CD1c-positive myeloid dendritic cell (primary cell): ENCODE measurements around the gene SCN8A.

Experiments used
- DNase-seq: peaks from one replicate; pipeline ENCODE4 v3.0.0-alpha.2; 2016; ENCODE audit errors: extremely low spot score

Gene SCN8A

GRCh38 chr12:51714666-51715065, 123.6 kb downstream of the SCN8A start:
- no peak for DNase-seq

GRCh38 chr12:51717326-51717925, 126.4 kb downstream of the SCN8A start:
- no peak for DNase-seq

DNA sequence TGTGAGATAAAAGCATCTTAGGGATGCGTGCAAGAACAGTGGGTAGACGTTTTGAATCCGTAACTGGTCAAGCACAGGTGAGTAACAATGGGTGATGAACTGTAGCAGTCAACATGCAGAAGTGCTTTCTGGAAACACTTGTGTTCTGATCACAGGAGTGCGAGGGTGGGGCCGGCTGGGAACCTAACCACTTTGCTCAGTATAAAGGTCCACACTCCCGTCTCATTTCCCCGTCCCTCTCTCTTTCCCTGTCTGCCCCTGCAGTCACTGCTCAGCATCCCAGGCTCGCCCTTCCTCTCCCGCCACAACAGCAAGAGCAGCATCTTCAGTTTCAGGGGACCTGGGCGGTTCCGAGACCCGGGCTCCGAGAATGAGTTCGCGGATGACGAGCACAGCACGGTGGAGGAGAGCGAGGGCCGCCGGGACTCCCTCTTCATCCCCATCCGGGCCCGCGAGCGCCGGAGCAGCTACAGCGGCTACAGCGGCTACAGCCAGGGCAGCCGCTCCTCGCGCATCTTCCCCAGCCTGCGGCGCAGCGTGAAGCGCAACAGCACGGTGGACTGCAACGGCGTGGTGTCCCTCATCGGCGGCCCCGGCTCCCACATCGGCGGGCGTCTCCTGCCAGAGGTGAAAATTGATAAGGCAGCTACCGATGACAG, 130.4 kb downstream of the SCN8A start:
- DNase-seq: peak; percentile 20

GRCh38 chr12:51722431-51722830, 131.4 kb downstream of the SCN8A start:
- DNase-seq: no peak

GRCh38 chr12:51726161-51726560, 135.1 kb downstream of the SCN8A start:
- no peak for DNase-seq

DNA sequence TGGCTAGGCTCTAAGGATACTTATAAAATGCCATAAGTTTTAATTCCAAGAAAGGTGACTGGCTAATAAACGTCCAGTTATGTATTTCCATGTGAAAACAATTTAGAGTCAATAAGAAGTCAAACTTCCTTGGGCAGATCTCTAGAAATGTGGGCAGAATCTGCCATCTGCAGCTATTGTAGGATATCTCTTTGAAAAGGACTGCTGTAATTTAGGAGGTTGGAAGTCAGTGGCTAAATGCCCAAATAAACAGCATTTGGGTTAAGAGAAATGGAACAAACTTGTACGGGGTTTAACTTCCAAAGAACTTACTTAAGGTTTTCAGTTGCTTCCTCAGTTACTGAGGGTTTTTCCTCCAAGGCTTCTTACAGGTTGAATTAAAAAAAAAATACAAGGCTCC, 135.9 kb downstream of the SCN8A start:
- DNase-seq: no peak

DNA sequence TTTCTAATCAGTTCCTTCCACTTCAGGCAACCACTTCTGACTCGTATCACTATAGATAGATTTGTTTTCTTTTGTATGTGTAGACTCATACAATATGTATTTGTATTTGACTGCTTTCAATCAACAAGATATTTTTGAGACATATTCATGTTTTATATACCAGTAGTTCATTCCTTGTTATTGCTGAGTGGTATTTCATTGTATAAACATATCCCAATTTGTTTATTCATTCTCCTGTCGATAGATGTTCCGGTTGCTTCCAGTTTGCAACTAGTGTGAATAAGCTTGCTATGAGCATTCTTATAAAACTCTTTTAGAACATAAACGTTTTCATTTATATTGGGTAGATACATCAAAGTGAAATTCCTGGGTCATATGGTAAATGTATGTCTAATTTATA, 138.3 kb downstream of the SCN8A start:
- no peak for DNase-seq

GRCh38 chr12:51730745-51731144, 139.7 kb downstream of the SCN8A start:
- no peak for DNase-seq

GRCh38 chr12:51740536-51740935, 149.5 kb downstream of the SCN8A start:
- DNase-seq: no peak

GRCh38 chr12:51744235-51744634, 153.2 kb downstream of the SCN8A start:
- no peak for DNase-seq

GRCh38 chr12:51744957-51745356, 153.9 kb downstream of the SCN8A start:
- DNase-seq: no peak

DNA sequence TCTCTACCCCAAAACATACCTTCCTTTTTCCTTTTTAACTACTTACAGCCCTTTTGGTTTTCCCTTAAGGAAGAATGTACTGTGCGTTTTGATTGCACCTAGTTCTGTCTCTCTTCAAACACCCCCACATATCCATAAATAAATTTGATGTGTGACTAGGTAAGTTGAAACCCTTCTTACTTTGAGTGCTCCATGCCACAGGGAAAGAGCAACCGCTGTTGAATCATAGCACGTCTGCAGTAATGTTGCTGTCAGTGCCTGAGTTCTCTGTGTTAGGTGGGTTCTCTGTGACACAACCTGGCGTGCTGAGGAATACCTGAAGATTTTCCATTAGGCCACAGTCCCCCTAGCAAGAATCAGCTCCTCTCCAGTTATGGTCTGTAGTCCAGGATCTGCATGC, 155.4 kb downstream of the SCN8A start:
- DNase-seq: no peak

DNA sequence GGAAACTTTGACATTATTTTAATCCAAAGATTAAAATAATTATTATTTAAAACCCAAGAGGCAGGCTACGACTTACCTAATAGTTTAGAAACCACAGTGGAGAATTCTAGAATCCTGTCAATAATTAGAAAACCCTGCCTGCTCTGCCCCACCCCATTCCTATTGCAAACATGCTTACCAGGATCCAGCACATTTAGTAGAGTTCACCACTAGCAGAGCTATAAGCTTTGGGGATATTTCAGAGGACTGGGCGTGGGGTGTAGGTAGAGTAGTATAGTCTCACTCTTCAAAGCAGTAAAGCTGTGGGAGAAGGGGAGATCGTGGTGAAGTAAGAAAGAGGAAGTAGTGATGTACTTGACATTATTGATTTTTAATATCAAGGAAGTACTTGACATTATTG, 157.2 kb downstream of the SCN8A start:
- DNase-seq: no peak

DNA sequence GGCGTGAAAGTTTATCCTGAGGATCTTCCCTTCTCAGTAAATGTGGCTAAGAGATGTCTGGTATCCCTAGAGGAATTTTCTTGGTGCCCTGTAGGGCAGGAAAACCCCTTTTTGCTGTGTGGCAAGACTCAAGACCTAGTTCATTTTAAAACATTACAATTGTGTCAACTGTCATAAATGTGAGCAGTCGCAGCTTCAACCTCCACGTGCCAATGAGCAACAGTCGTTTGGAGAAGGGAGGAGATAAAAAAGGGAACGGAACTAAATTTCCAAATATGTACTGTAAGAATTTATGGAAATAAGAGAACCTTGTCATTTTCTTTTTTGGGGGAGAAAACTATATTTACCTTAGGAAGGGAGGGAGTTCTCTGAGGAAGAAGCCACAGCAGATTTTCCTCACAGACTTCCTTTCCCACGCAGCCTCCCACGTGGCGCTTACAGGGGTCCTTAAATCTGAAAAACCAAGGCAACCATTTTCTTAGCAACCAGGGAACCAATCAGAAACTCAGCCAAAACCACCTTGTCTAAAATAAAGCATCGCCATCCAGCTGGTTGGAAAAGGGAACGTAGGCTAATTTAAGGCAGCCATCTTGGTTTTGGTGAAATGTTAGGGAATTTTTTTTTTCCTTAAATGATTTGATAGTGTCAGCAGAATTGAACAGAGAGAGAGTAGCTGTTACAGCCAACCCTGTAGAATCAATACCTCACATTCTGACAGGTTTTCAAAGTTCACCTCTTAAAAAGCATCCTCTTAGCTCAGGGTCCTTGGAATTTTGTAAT, 158.4 kb downstream of the SCN8A start:
- DNase-seq: peak; percentile 7

DNA sequence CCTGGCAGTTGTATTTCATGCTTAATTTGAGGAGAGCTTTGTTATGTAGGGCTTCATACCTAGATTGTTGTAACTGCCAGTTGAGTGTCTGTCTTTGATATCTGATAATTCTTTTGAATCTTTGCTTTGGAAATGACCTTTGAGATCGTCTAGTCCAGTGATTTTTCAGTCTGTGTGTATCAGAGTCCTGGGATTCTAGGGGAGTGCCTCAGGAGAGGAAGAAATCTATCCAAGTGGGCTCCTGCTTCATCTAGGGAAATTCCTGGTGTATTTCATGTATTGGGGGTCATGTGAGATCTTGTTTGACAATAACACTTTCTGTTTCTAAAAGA, 158.9 kb downstream of the SCN8A start:
- no peak for DNase-seq

GRCh38 chr12:51751661-51752060, 160.6 kb downstream of the SCN8A start:
- peak; percentile 64 for DNase-seq

DNA sequence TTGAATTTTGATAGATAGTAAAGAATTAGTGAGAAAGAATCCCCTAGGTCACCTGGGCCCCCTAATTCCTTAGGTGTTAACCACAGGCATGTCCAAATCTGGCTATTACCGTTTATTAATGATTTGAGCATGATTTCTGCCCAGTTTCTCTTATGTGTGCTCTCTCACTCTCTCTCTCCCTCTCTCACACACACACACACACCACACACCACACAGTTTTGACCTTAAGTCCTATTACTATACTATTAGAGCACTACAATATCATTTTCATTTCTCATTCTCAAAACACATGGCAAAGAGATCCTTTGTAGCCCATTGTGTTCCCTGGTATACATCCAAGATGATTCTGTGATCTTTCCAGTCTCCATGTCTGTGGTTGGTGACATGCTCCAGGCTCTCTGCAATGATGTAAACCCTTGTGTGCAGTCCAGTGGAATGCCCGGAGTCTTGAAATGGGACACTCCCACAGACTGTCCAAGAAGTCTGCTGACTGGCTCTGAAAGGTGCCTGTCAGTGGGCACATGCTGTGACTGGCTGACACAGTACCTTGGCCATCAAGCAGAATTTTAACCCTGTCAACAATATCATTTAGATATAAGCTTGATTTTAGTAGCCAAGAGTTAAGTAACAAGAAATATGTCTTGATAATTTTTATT, 161.3 kb downstream of the SCN8A start:
- peak; percentile 23 for DNase-seq

DNA sequence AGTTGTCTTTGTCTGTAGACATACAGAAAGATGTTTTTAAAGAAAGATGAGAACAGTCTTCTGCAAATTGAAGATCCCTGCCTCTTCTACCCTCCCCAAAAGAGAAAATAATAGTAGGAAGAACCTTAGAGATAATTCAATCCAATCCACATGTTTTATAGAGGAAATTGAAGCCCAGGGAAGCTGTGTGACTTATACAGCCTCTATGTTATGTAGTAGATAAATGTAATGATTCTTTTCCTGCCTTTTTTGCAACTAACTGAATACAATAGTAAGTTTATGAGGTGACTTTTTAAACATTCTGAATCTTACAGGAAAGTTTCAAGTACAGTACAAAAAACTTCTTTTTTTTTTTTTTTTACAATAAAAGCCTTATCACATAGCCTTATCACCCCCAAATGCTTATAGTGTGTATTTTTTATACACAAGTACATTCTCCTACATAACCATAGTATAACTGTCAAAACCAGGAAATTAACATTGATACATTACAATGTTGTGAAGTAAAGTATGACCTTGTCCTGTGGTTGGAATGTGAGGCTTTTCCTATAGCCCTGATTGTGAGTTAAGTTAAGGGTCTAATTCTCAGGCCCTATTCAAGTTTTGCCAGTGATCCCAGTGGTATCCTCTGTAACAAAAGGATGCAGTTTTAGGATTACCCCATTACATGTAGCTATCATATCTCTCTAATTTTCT, 163.1 kb downstream of the SCN8A start:
- DNase-seq: no peak

GRCh38 chr12:51755251-51755650, 164.2 kb downstream of the SCN8A start:
- no peak for DNase-seq

DNA sequence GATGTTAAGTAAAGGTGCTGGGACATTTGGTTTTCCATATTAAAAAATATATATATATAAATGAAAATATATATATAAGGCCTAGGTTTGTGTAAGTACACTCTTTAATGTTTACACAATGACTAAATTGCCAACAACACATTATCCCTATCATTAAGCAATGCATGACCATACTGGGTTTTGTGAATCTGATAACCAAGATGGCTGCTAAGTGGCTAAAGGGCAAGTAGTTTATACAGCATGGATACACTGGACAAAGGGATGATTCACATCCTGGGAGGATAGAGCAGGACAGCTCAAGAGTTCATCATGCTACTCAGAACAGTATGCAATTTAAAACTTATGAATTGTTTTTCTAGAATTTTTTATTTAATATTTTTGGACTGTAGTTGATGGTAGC, 168.1 kb downstream of the SCN8A start:
- no peak for DNase-seq

DNA sequence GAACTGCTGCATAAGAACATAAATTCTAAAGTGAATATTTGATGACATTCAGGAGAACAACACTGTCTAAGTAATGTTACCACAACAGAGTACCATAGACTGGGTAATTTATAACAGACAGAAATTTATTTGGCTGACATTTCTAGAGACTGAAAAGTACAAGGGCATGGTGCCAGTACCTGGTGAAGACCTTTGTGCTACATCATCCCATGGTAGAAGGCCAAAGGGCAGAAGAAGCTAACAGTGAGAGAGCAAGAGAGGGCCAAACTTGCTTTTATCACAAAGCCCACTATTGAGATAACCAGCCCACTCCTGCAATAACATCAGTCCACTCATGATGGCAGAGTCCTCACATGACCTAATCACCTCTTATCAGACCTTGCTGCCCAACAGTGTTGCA, 168.7 kb downstream of the SCN8A start:
- DNase-seq: no peak

DNA sequence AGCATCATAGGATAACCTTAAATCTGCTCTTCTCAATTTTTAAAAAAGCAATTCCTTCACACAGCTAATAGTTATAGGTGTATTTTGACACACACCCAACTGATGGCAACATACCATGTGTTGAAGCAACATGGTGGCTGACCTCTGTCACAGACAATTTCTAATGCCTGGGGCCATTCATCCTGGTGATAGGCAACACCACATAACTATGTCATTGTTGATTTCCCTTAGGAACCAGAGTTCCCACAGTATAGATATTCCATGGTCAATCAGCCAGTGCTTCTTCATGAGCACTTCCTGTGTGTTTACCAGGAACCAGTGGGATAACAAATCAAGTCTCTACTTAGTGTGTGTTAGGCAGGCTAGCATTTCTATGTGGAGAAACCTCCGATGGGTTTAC, 169.2 kb downstream of the SCN8A start:
- no peak for DNase-seq
